NCI-H1694 (cell line): ENCODE measurements around the gene AP1S3.
"Not testable (repeated sequence)": the region's sequence is repeated elsewhere in the genome, so short reads cannot be mapped to it uniquely, and the experiment has no call there.

Experiments used
- DNase-seq: peaks from one replicate; lab custom pipeline; 2025; lab: John Stamatoyannopoulos, UW

Gene AP1S3

GRCh38 chr2:223853425-223853837, 16.0 kb upstream of the AP1S3 start:
- DNase-seq = no peak

GRCh38 chr2:223852281-223852795, 15.0 kb upstream of the AP1S3 start:
- no peak for DNase-seq

- no peak for DNase-seq
Observed at GRCh38 chr2:223847410-223847809, 10.0 kb upstream of the AP1S3 start.

- no peak for DNase-seq
Observed at GRCh38 chr2:223846515-223846914, 9.1 kb upstream of the AP1S3 start.

- DNase-seq = no peak
Observed at GRCh38 chr2:223841436-223842190, 4.2 kb upstream of the AP1S3 start.

- DNase-seq = no peak
Observed at GRCh38 chr2:223835701-223836532, 1.5 kb downstream of the AP1S3 start.

- DNase-seq = no peak
Observed at GRCh38 chr2:223834431-223834830, 3.0 kb downstream of the AP1S3 start.

GRCh38 chr2:223832241-223832903, 5.0 kb downstream of the AP1S3 start:
- no peak for DNase-seq

- DNase-seq = no peak
Observed at GRCh38 chr2:223829128-223829527, 8.3 kb downstream of the AP1S3 start.

- DNase-seq = no peak
Observed at GRCh38 chr2:223828314-223828713, 9.1 kb downstream of the AP1S3 start.

GRCh38 chr2:223826995-223827394, 10.4 kb downstream of the AP1S3 start:
- no peak for DNase-seq

- no peak for DNase-seq
Observed at GRCh38 chr2:223824301-223824700, 13.1 kb downstream of the AP1S3 start.

- DNase-seq = no peak
Observed at GRCh38 chr2:223822818-223823217, 14.6 kb downstream of the AP1S3 start.

GRCh38 chr2:223820549-223820948, 16.8 kb downstream of the AP1S3 start:
- DNase-seq = no peak

GRCh38 chr2:223819891-223820290, 17.5 kb downstream of the AP1S3 start:
- DNase-seq = no peak

- no peak for DNase-seq
Observed at GRCh38 chr2:223815884-223816570, 21.4 kb downstream of the AP1S3 start.

- no peak for DNase-seq
Observed at GRCh38 chr2:223815186-223815883, 22.0 kb downstream of the AP1S3 start.

GRCh38 chr2:223814764-223815163, 22.6 kb downstream of the AP1S3 start:
- DNase-seq = not testable (repeated sequence)

GRCh38 chr2:223813329-223813728, 24.1 kb downstream of the AP1S3 start:
- no peak for DNase-seq

GRCh38 chr2:223811757-223812156, 25.6 kb downstream of the AP1S3 start:
- no peak for DNase-seq

GRCh38 chr2:223805008-223805407, 32.4 kb downstream of the AP1S3 start:
- no peak for DNase-seq
